ENCODE data around the gene CTNNBL1. TPM values are rescaled to one million over a fixed set of nuclear protein-coding genes. Genes with fewer than 3 reads are reported as not detected.

CTNNBL1 gene
- total and polyA plus RNA-seq, 4 donors = 27.7 to 41.9 (median 38.2) TPM

DNA sequence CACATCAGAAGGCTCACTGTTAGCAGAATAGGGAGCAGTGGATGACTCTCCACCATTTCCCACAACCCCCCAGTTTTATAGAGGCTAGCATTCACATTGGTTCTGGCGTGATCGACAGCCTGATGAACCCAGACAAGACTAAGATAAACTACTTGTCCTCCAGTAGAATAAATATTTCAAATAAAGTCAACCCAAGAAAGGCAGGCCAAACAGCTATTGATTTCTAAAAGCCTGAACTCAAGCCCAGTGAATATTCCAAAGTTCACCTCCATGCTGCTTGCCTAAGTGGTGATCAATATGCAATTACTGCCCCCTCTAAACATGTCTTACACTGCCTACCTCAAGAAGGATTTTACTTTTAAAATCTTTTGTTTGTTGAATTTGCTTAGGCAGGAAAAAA lies 104.5 kb downstream of the CTNNBL1 start:
- 100% methylated on average over 2 of the region's 2 CpGs for WGBS (ENCODE audit: insufficient coverage)

DNA sequence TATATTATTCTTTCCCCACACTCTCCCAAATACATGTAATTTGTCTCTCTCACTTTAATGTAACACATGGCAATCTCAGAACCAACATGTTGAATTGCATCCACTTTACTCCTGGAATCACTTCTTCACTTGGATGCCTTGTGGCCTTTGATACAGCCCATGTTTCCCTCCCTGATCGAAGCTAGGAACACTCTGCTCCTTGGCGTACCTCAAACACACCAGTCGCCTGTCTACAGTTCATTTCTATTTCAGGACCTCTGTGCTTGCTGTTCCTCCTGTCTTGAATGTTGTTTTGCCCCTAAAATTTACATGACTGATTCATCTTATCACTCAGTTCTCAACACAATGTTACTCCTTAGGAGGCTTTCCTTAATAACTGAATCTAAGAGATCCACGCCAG lies 106.8 kb downstream of the CTNNBL1 start:
- no peaks in the 10 kb centered on the region for H3K9me3 ChIP-seq (ENCODE audit: control insufficient read depth, insufficient read depth, low read length)
- peaks cover 16% of the 10 kb centered on the region for H3K4me1 ChIP-seq (ENCODE audit: control insufficient read depth, insufficient read depth, low read length)
- H3K27ac ChIP-seq (ENCODE audit: low read depth, low read length) = no peak overlapping the region
- H3K4me3 ChIP-seq (ENCODE audit: low read depth, low read length) = no peak overlapping the region
- no peak for DNase-seq (ENCODE audit: low read depth in 4 of 6, low spot score in 6 of 6)
- no peaks in the 10 kb centered on the region for H3K27me3 ChIP-seq (ENCODE audit: control insufficient read depth, insufficient read depth, low read length)
- peaks cover 4% of the 10 kb centered on the region for H3K36me3 ChIP-seq (ENCODE audit: control insufficient read depth, insufficient read depth, low read length)
- WGBS (ENCODE audit: insufficient coverage) = 70% methylated on average over 3 of the region's 4 CpGs

More for the DNA sequence above, 104.5 kb downstream of the CTNNBL1 start:
- Histone ChIP-seq H3K4me3 (ENCODE audit: low read depth, low read length) (no peak overlapping the region), H3K9me3 (ENCODE audit: control insufficient read depth, insufficient read depth, low read length) (no peaks in the 10 kb centered on the region), H3K4me1 (ENCODE audit: control insufficient read depth, insufficient read depth, low read length) (no peaks in the 10 kb centered on the region), H3K27me3 (ENCODE audit: control insufficient read depth, insufficient read depth, low read length) (no peaks in the 10 kb centered on the region), H3K27ac (ENCODE audit: low read depth, low read length) (no peak overlapping the region), H3K36me3 (ENCODE audit: control insufficient read depth, insufficient read depth, low read length) (peaks cover 4% of the 10 kb centered on the region)
- DNase-seq (ENCODE audit: low read depth in 4 of 6, low spot score in 6 of 6) = no peak

- H3K27ac ChIP-seq (ENCODE audit: low read depth, low read length) = no peak overlapping the region
- H3K4me3 ChIP-seq (ENCODE audit: low read depth, low read length) = no peak overlapping the region
- peaks cover 16% of the 10 kb centered on the region for H3K4me1 ChIP-seq (ENCODE audit: control insufficient read depth, insufficient read depth, low read length)
- H3K36me3 ChIP-seq (ENCODE audit: control insufficient read depth, insufficient read depth, low read length) = peaks cover 4% of the 10 kb centered on the region
- WGBS (ENCODE audit: insufficient coverage) = no CpG with 5 or more reads among the region's 2 CpGs
- no peaks in the 10 kb centered on the region for H3K27me3 ChIP-seq (ENCODE audit: control insufficient read depth, insufficient read depth, low read length)
- no peak for DNase-seq (ENCODE audit: low read depth in 4 of 6, low spot score in 6 of 6)
- H3K9me3 ChIP-seq (ENCODE audit: control insufficient read depth, insufficient read depth, low read length) = no peaks in the 10 kb centered on the region
Observed at GRCh38 chr20:37801921-37802320, 108.1 kb downstream of the CTNNBL1 start.

GRCh38 chr20:37803438-37804307 lies 109.8 kb downstream of the CTNNBL1 start:
- peak in 3 of 6 donors; percentile 42 to 76 (median 54) for DNase-seq (ENCODE audit: low read depth in 4 of 6, low spot score in 6 of 6)
- WGBS (ENCODE audit: insufficient coverage) = 47% methylated on average over 5 of the region's 8 CpGs
- H3K36me3 ChIP-seq (ENCODE audit: control insufficient read depth, insufficient read depth, low read length) = peaks cover 4% of the 10 kb centered on the region
- H3K4me1 ChIP-seq (ENCODE audit: control insufficient read depth, insufficient read depth, low read length) = peaks cover 16% of the 10 kb centered on the region
- H3K9me3 ChIP-seq (ENCODE audit: control insufficient read depth, insufficient read depth, low read length) = no peaks in the 10 kb centered on the region
- H3K27ac ChIP-seq (ENCODE audit: low read depth, low read length) = no peak overlapping the region
- H3K27me3 ChIP-seq (ENCODE audit: control insufficient read depth, insufficient read depth, low read length) = no peaks in the 10 kb centered on the region
- no peak overlapping the region for H3K4me3 ChIP-seq (ENCODE audit: low read depth, low read length)

- DNase-seq (ENCODE audit: low read depth in 4 of 6, low spot score in 6 of 6) = peak in 2 of 6 donors; percentile 74
- no peaks in the 10 kb centered on the region for H3K9me3 ChIP-seq (ENCODE audit: control insufficient read depth, insufficient read depth, low read length)
- H3K36me3 ChIP-seq (ENCODE audit: control insufficient read depth, insufficient read depth, low read length) = no peaks in the 10 kb centered on the region
- no peak overlapping the region for H3K4me3 ChIP-seq (ENCODE audit: low read depth, low read length)
- peak overlapping the region; percentile 33 for H3K27ac ChIP-seq (ENCODE audit: low read depth, low read length)
- no peaks in the 10 kb centered on the region for H3K27me3 ChIP-seq (ENCODE audit: control insufficient read depth, insufficient read depth, low read length)
- WGBS (ENCODE audit: insufficient coverage) = 51% methylated on average over 10 of the region's 16 CpGs
- peaks cover 16% of the 10 kb centered on the region for H3K4me1 ChIP-seq (ENCODE audit: control insufficient read depth, insufficient read depth, low read length)
Observed at GRCh38 chr20:37804584-37805566, 111.0 kb downstream of the CTNNBL1 start.

- peaks cover 16% of the 10 kb centered on the region for H3K4me1 ChIP-seq (ENCODE audit: control insufficient read depth, insufficient read depth, low read length)
- 100% methylated on average over 3 of the region's 5 CpGs for WGBS (ENCODE audit: insufficient coverage)
- no peak overlapping the region for H3K27ac ChIP-seq (ENCODE audit: low read depth, low read length)
- no peaks in the 10 kb centered on the region for H3K27me3 ChIP-seq (ENCODE audit: control insufficient read depth, insufficient read depth, low read length)
- no peak overlapping the region for H3K4me3 ChIP-seq (ENCODE audit: low read depth, low read length)
- H3K36me3 ChIP-seq (ENCODE audit: control insufficient read depth, insufficient read depth, low read length) = no peaks in the 10 kb centered on the region
- DNase-seq (ENCODE audit: low read depth in 4 of 6, low spot score in 6 of 6) = peak in 1 of 6 donors; percentile 82
- H3K9me3 ChIP-seq (ENCODE audit: control insufficient read depth, insufficient read depth, low read length) = no peaks in the 10 kb centered on the region
Observed at GRCh38 chr20:37807471-37808232, 113.8 kb downstream of the CTNNBL1 start.

DNA sequence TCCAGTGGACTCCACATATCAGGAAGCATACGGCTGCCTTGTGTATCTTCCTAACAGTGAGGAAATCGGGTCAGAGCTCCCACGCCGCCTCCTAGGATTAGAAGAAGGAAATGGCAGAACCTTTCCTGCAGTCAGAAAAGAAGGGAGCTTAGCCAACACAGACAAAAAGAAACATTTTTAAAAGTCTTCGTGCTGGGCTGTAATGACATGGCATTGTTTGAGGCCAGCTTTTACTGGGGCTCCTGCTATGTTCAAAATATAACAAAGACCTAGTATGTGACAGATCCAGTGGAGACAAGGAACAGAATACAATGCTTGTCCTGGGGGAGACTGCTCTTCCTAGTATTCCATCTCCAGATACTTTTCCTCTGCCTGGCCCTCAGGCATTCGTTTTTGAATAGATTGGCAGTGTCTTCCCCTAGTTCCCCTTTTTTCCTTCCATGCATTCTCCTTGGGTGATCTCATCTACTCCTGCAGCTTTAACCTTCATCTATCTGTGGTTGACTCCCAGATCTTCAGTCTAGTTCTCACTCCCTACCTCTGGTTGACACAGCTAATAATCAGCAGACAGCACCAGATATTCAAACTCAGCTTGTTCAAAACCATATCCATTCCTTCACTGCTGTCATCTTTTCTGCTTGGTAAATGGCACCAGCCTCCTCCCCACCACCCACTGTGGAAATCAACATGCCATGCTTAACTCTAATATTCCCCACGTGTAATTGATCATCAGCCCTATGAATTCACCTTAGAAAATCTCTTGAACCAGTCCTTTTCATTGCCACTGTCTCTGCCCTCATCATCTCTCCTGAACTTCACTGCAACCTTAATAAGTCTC lies 114.6 kb downstream of the CTNNBL1 start:
- H3K27ac ChIP-seq (ENCODE audit: low read depth, low read length) = no peak overlapping the region

DNA sequence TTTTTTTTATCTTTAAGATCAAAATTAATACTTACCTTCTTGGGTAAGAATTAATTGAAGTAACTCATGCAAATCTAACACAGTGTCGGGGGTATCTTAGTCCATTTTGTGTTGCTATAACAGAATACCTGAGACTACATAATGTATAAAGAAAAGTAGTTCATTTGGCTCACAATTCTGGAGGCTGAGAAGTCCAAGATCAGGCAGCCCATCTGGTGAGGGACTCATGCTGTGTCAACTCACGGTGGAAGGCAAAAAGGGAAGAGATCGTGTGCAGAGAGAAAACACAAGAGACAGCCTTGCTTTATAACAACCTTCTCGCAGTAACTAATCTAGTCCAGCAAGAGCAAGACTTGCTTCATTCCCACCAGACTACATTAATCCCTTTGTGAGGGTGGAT lies 116.2 kb downstream of the CTNNBL1 start:
- 100% methylated on average over 1 of the region's 4 CpGs for WGBS (ENCODE audit: insufficient coverage)
- Histone ChIP-seq H3K36me3 (ENCODE audit: control insufficient read depth, insufficient read depth, low read length) (no peaks in the 10 kb centered on the region), H3K27me3 (ENCODE audit: control insufficient read depth, insufficient read depth, low read length) (no peaks in the 10 kb centered on the region), H3K9me3 (ENCODE audit: control insufficient read depth, insufficient read depth, low read length) (no peaks in the 10 kb centered on the region), H3K27ac (ENCODE audit: low read depth, low read length) (no peak overlapping the region), H3K4me1 (ENCODE audit: control insufficient read depth, insufficient read depth, low read length) (peaks cover 5% of the 10 kb centered on the region), H3K4me3 (ENCODE audit: low read depth, low read length) (no peak overlapping the region)
- no peak for DNase-seq (ENCODE audit: low read depth in 4 of 6, low spot score in 6 of 6)

More for the DNA sequence above, 114.6 kb downstream of the CTNNBL1 start:
- WGBS (ENCODE audit: insufficient coverage) = 70% methylated on average over 6 of the region's 7 CpGs
- Histone ChIP-seq H3K27me3 (ENCODE audit: control insufficient read depth, insufficient read depth, low read length) (no peaks in the 10 kb centered on the region), H3K4me1 (ENCODE audit: control insufficient read depth, insufficient read depth, low read length) (peaks cover 16% of the 10 kb centered on the region), H3K4me3 (ENCODE audit: low read depth, low read length) (no peak overlapping the region), H3K36me3 (ENCODE audit: control insufficient read depth, insufficient read depth, low read length) (no peaks in the 10 kb centered on the region), H3K9me3 (ENCODE audit: control insufficient read depth, insufficient read depth, low read length) (no peaks in the 10 kb centered on the region)
- DNase-seq (ENCODE audit: low read depth in 4 of 6, low spot score in 6 of 6) = peak in 1 of 6 donors; percentile 36

All from spinal cord (tissue), 10 donors.